Erythroblast (primary cell): Measurements from ENCODE around the gene DUOXA2.

Experiments used
- DNase-seq, 2 experiments: peaks; one replicate each; lab custom pipeline; 2025; lab: John Stamatoyannopoulos, UW
- GATA1 ChIP-seq: IDR thresholded peaks from 2 replicates; pipeline ENCODE4 v1.6.1; 2011; ENCODE audit warnings: low read depth, mild to moderate bottlenecking, control low read depth, low read length, moderate library complexity
- POLR2A ChIP-seq: IDR thresholded peaks from 2 replicates; pipeline ENCODE4 v1.6.1; 2011; ENCODE audit warnings: mild to moderate bottlenecking, low read length

DUOXA2 gene

GRCh38 chr15:45141386-45141785 is 27.3 kb downstream of the DUOXA2 start:
- TF ChIP-seq POLR2A (no peak), GATA1 (no peak)
- no peak for DNase-seq

DNA sequence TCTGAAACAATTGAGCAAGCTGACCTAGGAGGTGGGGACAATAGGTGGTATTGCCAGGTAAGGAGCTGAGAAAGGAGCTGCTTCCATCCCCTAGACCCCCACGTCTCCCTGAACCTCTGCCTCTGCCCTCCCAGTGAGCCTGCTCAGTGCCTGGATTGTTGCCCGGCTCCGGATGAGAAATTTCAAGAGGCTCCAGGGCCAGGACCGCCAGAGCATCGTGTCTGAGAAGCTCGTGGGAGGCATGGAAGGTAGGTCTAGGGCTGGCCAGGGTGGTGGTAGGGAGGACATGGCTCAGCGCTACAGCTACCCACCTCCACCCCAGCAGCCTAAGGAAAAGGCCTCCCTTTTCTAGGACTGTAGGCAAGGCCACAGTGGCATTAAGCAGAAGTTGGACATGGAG is 28.9 kb downstream of the DUOXA2 start:
- DNase-seq, result no peak
- no peak for TF ChIP-seq GATA1
- TF ChIP-seq POLR2A, result no peak

- TF ChIP-seq POLR2A, result no peak
- TF ChIP-seq GATA1, result no peak
- no peak for DNase-seq
These were observed 29.8 kb downstream of the DUOXA2 start for GRCh38 chr15:45143946-45144345.

DNA sequence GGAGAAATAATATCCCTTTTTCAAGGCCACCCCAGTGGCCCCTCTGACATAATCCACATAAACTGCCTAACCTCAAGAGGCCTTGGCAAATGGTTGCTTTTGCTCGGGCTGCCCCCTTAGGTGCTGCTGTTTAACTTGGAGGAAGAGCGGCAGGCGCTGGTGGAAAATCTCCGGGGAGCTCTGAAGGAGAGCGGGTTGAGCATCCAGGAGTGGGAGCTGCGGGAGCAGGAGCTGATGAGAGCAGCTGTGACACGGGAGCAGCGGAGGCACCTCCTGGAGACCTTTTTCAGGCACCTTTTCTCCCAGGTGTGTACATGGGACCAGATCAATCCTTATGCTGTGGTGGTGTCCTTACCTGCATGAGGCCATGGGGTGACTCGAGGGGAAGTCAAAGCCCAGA is 30.6 kb downstream of the DUOXA2 start:
- no peak for TF ChIP-seq GATA1
- TF ChIP-seq POLR2A, result no peak
- no peak for DNase-seq

DNA sequence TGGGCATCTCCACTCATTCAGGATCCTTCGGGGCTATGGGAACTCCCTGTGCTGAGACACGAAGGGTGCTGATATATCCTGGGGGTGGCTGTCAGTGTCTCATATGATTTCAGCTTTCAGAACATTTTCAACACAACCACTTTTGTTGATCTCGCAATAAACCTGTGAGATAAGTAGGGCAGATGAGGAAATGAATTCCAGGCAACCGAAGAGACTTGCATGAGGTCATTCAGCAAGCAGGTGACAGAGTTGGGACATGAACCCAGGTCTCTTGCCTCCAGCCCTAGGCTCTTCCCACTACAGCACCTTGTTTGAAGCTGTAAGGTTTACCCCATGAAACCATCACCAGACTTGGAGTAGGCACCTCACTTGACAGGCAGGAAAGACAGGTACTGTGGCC is 32.3 kb downstream of the DUOXA2 start:
- no peak for TF ChIP-seq POLR2A
- no peak for TF ChIP-seq GATA1

GRCh38 chr15:45147606-45148005 is 33.5 kb downstream of the DUOXA2 start:
- no peak for DNase-seq
- no peak for TF ChIP-seq GATA1
- no peak for TF ChIP-seq POLR2A

More for the DNA sequence above, 32.3 kb downstream of the DUOXA2 start:
- no peak for DNase-seq

- TF ChIP-seq POLR2A (no peak), GATA1 (no peak)
These were observed 34.2 kb downstream of the DUOXA2 start for GRCh38 chr15:45148076-45149059.

DNA sequence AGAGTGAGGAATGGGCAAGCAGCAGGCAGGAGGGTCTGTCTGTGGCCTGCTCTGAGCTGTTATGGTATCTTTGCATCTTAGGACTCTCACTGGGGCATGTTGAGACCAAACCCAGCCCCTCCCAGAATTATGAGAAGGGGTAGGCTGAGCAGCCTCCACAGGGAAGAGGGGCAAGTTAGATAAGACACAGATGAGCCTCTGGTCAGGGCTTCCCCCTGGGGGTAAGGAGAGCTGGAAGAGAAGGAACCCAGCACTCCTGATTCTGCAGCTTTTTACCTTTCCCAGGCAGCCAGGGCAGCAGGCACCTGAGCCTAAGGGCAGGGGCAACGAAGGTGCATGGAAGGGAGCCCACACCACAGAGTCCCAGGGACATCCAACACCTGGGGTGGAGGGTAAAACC is 34.9 kb downstream of the DUOXA2 start:
- no peak for TF ChIP-seq GATA1
- no peak for TF ChIP-seq POLR2A
- no peak for DNase-seq

More at GRCh38 chr15:45148076-45149059, 34.2 kb downstream of the DUOXA2 start:
- no peak for DNase-seq

- no peak for TF ChIP-seq GATA1
- TF ChIP-seq POLR2A, result no peak
- DNase-seq, result no peak
These were observed 36.4 kb downstream of the DUOXA2 start for GRCh38 chr15:45150481-45150880.

DNA sequence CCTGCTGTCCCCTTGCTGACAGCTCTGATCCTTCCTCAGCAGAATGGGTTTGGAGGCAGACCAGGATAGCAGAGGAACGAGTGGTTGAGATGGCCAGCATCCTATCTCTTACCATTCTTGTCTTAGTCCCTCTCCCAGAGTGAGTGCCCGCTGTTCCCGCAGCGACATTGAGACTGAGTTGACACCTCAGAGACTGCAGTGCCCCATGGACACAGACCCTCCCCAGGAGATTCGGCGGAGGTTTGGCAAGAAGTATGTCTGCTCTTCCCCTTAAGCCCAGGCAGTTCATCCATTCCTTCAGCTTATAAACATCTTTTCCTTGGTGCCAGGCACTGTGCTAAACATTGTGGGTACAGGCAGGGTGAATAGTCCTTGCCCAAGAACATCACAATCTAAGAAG is 36.9 kb downstream of the DUOXA2 start:
- TF ChIP-seq GATA1, result no peak
- no peak for TF ChIP-seq POLR2A
- no peak for DNase-seq

GRCh38 chr15:45151998-45152828 is 38.1 kb downstream of the DUOXA2 start:
- DNase-seq, result no peak
- TF ChIP-seq GATA1 (no peak), POLR2A (no peak)

DNA sequence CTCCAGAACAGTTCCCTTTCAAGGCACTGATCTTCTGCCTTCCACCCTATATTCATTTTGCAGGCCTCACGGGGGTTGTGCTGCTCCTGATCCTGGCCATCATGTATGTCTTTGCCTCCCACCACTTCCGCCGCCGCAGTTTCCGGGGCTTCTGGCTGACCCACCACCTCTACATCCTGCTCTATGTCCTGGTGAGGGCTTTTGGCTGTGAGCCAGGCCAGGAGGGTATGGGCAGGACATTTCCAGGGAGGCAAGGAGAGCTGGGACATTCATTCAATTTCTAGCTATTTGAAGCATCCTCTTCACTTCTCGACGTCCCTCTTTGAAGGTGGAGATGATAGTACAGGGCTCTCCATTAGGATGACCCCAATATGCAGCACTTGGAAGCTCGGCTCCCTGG is 41.6 kb downstream of the DUOXA2 start:
- no peak for DNase-seq
- no peak for TF ChIP-seq GATA1
- no peak for TF ChIP-seq POLR2A

DNA sequence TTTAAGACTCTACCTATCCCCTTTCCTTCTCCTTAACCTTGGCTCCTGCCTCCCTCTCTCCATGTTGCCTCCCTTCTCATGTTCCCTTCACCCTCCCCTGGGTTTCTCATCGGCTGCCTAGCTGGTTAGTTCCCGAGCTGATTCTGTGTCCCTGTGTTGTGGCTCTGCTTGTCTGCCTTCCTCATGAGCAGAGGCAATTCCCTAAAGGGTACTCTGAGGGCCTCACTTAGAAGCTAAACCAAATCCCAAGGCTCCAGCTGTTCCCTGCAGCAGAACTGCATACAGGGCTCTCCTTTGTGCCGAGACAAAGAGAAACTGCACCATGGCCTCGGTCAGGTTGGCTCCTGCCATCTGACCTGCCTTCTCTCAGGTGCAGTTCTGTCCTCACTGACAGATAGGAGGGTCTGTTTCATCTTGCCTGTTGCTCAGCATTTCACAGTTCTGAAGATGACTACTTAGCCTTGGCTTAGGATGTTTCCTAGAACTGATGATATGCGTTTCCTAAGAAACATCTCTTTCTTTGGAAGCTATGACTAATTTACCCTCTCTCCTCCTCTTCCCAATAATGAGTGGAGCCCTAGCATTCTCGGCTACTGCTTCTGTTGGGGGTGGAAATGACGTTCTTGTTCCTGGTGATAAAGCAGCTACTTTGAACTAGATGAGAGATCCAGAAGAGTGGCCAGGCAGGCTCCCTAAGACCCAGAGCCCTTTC is 42.8 kb downstream of the DUOXA2 start:
- DNase-seq, result no peak
- TF ChIP-seq POLR2A (no peak), GATA1 (no peak)
